ENCODE measurements around the gene CNPPD1. TPM values are rescaled to one million over a fixed set of nuclear protein-coding genes. Genes with fewer than 3 reads are reported as not detected.

The CNPPD1 gene
- total RNA-seq, result 24.1 TPM

DNA sequence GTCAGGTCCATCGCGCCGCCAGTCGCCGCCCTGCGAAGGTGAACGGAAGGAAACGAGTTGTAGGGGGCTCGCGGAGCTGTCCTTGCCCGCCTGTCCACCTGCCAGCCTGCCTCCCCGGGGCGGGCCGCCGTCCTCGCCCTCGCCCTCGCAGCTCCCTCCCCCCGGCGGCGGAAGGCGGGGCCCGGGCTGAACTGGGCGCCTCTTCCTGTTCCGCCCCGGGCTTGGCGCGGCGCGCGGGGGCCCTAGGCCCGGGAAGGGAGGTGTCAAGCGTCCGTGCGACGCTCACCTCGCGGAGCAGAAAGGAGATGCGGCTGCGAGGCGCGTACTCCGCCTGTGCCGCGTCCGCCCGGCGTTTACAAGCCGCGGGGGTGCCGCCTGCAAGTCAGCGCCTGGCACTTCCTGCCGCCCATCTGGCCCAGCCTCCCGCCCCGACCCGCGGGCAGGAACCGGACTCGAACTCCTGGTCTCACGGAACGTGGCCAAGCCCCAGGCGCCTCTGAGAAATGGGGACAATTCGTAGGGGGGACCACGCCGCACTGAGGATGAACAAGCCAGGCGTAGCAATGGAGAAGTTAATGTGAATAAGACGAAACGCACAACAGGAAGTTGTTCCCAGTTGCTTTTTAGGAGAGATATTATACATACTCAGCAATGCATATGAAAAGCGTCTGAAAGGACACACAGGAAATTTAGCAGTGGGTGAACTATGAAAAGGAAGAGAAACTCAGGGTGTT is at the start of gene CNPPD1:
Gene CNPPD1 (minus strand): TSS at position 108 of the 734 bp plus-strand sequence. CDS start 97 bp downstream, at position 11.
- peak; percentile 64 for DNase-seq

DNA sequence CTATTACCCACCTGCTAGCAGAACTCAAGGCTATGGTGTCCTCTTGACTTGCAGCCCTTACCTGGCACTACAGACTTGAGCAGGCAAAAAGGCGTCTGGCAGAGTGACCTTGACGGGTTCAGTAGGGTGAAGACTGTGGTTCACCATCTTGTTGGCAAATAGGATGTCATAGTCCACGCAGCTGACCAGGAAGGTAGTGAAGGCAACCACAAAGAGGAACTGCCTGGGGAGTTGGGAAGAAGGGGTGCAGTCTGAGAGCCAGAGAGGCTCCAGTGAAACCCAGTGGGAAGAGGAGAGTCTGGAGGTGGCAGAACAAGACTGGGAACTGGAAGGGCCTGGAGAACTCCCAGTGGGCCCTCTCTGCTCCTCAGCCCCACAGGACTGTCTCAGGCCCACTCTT is 48.6 kb upstream of the CNPPD1 start:
- DNase-seq, result no peak

DNA sequence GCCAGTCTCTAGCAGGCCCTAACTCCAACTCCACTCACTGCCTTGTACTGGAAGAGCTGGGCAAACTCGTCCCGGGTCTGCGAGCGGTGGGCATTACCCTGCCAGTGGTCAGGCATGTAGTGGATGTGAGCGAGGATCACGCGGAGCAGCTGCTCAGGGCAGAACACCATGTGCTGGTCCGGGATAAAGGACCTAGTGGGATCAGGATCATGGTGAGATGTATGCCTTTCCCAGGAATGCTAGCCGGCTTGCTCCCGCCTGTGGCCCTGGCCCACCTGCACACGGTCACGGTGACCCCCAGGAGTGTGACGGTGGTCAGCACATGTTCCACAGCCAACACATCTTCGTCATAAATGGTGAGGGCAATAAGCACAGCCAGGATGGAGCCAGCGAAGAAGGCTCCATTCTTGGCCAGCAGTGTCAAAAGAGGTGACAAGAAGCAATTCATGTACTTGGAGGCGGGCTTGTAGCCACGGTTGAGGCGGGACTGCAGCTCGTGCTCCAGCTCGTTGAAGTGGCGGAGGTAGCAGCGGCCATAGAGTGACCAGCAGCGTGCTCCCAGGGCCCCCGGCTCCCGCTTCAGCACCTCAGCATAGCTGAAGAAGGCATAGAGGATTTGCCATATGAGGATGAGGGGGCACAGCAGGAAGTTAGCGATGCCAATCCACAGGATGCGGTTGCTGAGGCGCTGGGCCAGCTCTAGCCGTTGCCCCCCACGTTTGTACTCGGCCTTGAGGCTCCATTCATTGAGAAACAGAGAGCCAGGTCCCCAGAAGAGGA is 47.3 kb upstream of the CNPPD1 start:
- no peak for DNase-seq

DNA sequence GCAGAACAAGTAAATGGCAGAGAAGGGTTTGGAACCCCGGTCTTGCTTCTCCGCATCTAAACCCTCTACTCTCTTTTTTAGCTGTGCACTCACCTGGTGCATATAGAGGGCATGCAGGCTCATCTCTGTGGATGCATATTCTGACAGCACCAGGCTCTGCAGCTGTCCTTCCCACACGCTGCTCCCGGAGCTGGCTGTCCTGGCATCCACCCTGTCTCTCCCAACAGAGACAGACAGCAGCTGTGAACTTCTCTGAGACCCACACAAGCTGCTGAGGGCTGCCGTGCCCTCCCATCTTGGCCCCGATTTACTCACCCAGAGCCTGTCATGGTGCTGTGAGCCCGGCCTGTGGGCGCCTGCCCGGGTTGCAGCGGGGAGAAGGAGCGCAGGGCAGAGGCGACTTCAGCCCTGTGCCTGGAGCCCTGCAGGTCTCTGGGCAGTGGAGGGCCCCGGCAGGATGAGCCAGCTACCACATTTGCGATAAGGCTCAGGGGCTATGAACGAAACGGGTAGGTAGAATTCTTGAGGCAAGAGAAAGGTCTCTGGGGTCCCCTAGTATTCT is 45.3 kb upstream of the CNPPD1 start:
- DNase-seq, result no peak

DNA sequence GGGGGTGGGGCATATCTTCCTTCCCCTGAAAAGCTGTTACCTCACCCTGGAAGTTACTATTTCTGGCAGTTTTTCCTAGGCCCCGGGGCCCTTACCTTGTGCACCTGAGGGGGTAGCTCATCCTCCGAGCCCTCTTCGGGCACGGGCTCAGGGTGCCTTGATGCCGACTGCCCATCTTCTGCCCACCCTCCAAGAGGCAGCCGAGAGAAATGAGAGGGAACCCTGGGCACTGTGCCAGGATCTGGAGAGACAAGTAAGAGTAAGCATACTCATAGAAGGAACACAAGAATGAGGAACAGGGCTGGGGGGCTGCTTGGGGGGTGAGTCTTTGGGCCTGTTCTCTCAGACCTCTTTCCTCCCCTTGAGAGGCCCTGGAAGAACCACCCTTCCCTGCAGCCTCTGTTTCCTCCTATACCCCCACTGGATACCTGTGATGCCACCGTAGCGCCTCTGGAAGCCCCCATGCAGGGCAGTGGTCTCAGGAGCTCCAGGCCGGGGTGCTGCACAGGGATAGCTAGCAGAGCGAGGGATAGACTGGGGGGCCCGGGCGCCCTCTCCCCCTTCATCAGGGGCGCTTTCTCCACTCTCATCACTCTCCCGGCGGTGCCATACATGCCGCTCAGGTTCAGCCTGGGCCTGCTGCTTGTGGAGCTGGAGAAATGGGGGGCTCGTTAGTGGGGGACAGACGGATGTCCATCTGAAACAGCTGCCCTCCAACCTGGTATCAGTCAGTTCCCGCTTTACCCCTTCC is 44.1 kb upstream of the CNPPD1 start:
- no peak for DNase-seq

DNA sequence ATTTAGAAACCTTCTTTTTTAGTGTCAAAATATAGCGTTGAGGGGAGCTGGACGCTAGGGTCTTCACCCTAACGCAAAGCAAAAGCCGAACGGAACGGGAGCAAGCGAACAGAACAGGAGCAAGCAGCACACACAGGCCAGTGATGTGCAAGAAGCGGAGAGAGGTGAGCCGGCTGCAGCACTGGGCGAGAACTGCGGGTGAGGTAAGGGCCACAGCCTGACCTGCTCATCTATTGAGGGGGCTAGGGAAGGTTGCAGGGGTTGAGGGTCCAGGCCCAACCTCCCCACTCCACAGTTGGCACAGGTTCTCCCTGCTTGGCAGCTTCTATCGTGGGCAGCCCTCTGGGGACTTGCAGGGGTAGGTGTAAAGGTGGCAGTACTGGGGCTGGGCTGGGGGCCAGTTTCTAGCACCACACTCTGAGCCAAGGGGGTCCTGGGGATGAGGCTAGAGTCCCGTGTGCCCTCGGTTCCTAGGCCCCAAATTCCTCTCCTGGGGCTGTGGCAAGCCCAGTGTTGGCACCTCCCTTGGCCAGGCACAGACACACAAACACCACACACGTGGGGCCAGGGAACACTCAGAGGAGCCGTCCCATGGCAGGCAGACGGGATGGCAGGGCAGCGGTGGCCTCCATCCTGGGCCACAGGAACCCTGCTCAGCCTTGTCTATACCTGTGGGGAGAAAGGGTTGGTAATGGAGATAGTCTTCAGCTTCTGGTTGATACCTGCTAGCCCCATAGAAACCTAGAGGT is 43.2 kb upstream of the CNPPD1 start:
- DNase-seq, result no peak

DNA sequence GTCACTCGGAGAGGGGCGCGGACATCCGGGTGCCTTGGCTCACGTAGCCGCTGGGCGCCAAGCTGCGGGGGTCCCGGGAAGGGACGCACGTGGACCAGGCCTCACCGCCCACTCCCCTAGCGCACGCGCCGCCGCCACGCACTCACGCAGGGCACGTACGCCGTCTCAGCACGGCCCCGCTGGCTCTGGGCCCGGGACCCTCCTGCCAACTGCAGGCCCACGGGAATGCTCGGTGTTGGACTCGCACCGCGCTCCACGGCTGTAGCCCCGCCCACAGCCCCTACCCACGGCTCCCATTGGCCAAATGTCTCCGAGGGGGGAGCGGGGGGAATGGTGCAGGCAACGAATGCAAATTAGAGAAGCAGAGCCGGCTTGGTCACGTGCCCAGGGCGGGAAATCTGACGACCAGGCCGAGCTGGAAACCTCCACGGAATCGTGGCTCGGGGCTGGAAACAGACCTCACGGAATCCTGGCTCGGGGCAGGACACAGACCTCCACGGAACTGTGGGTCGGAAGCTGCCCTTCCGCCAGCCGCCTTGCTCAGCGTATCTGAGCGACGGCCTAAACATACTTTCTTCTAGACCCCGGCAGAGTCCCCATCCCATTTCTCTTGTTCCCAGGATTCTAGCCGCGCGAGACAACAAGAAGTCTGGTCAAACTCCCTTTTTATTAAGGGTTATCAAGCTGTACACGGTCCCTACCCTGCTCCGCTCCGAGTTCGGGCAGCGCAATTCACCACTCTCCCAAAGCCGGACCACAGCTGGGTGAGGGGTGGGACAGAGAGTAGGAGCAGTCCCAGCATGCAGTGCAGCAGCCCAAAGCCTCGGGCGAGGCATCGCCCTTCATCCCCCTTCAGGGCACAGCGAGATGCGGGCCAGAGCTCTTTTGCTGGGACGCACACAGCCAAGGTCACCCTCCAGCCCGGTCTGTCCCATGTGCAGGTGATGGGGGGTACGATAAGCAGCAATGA is 42.3 kb upstream of the CNPPD1 start, which contains the start of gene ABCB6:
Gene ABCB6 (minus strand): TSS at position 227 of the 970 bp plus-strand sequence. CDS start 285 bp downstream, outside the sequence.
- peak; percentile 95 for DNase-seq

DNA sequence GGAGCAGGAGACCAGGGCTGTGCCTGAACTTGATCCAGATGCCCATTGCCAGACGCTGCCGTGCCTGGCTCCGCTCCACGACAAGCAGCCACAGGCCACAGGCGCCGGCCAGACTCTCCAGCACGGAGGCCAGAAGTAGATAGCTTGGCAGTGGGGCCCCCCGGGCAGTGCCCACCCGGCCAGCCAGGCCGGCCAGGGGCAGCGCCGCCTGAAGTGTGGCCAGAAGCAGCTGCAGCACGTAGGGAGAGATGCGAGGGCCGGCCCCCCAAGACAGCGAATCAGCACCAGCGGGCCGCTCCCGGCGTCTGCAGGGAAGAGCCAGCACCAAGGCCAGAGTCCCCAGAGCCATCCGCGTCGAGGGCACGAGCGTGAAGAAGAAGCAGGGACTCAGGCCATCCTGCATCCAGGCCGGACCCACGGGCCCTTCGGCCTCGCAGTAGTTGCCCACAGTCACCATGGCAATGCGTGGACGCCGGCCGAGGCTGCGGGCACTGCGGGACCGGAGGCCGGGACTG is 41.5 kb upstream of the CNPPD1 start:
- peak; percentile 61 for DNase-seq

DNA sequence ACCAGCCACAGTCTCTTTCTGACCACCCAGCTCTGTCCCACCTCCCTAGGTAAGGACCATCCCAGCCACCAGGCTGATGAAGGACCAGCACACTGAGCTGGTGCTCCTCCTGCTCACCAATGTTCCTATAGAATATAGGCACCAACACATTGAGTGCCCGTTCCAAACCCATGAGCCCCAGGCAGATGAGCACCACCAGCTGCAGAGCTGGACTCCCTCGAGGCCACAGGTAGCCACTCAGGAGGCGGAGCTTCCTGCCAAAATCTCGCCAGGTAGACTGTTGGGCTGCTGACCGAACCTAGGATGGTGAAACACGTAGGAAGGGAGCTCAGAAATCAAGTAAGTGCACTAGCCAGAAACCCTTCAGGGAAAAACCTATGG is 39.8 kb upstream of the CNPPD1 start:
- no peak for DNase-seq

DNA sequence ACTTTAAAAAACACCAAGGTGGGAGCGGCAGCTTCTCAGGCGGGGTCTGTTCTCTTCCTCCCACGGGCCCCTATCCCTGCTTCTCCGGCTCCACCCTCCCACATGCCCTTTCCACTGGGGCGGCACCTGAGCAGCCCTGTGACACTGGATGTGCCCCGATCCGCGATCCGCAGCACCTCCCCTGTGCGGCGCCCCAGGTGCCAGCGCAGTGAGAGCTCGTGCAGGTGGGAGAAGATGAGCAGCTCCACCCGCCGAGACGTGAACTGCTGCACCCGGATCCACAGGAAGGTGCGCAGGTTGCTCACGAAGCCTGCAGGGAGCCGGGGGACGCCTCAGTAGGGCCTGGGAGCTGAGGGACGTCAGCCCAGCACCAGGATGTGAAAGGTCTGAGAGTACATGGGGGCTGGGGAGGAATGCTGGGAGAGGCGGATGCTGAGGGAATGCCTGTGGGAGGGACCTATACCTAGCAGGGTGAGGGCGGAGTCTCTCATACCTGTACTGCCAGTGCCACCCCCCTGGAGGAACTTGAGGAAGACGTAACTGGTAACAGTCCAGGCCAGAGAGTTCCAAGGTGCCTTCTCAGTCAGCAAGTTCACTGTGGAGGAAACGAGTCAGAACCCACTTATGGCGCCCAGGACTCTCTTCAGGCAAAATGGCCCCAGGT is 39.3 kb upstream of the CNPPD1 start:
- DNase-seq, result no peak

DNA sequence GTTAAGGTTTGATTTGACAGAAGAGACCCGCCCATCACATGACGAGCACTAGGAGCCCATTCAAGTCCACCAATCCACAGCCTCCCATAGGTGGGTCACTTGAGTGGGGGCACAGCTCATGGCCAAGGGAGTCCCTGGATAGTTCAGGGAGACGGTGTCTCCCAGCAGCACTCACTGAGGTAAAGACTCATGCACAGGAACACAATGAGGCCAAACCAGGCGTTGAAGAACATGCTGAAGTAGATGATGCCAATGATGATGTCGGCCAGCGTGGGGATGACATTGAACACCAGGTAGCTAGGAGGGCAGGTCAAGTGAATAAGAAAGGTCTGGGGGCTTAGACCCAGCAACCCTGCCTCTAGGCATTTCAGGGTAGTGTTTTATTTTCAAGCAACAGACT is 38.1 kb upstream of the CNPPD1 start:
- no peak for DNase-seq

DNA sequence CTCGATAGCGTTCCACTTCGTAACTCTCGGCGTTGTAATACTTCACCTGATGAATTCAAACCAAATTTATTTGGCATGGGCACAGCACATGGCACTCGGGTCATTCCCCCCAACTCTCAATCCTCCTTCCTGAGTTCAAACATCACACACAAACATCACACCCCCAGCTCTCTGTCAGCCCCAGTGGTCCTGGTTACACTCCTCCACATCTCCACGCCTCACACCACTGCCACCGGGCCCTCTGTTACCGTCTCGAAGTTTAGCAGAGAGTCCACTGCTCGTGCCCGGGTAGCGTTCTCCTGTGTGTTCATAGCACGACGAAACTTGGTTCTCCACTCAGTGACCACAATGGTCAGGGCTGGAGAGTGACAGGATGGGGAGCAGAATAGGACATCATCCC is 37.4 kb upstream of the CNPPD1 start:
- no peak for DNase-seq

DNA sequence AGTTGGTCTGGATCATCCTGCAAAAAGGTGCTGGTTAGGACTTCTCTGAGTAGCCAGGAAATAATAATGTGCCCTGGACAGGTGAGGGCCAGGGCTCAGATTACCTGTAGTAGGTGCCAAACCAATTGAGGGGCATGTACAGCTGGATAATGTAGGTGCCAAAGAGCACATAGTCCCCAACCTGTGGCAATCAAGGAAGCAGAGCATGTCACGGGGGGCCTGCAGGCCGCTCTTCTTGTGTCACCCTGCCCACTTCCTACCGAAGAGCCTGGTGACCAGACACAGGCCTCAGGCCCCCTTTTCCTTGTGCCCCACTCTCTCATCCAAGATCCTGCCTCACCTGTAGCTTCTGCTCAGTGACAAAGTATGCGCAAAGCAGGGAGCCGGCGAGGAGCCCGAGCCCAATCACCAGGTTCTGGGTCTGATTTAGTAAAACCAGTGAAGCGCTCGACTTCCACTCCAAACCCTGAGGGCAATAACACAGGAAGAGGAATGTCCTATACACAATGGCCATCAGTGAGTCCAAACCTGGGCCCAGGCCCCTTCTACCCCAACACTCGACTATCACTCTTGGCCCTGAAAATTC is 36.9 kb upstream of the CNPPD1 start:
- DNase-seq, result no peak

DNA sequence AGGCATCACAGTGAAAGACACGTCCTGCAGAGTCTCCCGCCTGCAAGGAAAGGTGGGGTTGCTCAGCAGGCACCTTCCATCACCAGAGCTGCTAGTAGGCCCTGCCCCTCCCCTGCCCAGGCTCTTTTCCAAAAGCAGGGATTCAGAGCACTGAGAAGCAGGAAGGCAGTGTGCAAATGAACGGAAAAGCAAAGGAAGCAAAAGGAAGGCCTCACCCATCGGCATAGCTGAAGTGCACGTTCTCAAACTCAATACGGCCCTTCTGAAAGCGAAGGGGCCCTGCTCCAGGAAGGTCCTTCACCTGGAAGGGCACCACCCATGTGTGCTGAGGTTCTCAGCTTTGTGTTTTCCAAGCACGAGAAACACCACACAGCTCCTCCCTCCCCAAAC is 36.3 kb upstream of the CNPPD1 start:
- no peak for DNase-seq

DNA sequence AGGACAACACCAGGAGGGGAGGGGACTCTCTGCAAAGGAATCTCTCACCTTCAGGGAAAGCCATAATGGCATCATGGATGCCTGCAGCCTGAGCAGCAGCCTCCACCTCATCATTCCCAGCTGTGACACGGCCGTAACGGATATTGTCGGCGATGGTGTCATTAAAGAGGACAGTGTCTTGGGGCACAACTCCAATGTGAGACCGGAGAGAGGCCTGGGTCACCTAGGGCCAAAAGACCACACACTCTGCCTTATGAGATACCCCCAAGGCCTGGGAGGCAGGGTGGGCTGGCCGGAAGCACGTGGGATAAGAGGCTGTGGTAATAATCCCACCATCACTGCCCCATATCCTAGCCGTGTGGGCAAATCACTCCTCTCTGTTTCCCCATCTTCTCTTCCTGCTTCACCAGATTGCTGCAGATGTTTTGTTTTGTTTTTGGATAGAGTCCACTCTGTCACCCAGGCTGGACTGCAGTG is 34.2 kb upstream of the CNPPD1 start:
- no peak for DNase-seq

DNA sequence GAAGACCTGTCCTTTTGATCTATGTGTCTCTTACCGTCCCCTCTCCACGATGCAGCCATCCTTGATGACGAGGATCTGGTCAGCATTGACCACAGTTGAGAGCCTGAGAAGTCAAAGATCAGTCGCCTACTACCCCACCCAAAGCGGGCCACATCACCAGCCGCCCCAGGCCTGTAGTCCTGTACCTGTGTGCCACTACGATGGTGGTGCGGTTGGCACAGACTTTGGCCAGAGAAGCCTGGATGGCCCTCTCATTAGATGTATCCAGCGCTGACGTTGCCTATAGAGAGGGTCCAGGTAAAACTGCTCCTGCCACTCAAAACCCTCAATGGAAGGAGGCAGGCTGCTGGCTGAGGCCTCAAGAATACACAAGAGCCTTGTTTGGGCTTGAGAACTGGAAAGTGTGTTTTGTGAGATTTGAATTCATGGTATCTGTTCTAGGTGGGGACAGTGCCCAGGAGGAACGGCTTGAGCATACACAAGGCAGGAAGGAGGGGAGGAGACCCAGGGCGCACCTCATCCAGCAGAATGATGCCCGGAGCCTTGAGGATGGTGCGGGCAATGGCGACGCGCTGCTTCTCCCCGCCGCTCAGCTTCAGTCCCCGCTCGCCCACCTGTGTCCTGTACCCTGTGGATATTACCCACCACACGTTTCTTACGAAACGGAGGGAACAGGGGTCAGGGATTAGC is 33.6 kb upstream of the CNPPD1 start:
- no peak for DNase-seq

DNA sequence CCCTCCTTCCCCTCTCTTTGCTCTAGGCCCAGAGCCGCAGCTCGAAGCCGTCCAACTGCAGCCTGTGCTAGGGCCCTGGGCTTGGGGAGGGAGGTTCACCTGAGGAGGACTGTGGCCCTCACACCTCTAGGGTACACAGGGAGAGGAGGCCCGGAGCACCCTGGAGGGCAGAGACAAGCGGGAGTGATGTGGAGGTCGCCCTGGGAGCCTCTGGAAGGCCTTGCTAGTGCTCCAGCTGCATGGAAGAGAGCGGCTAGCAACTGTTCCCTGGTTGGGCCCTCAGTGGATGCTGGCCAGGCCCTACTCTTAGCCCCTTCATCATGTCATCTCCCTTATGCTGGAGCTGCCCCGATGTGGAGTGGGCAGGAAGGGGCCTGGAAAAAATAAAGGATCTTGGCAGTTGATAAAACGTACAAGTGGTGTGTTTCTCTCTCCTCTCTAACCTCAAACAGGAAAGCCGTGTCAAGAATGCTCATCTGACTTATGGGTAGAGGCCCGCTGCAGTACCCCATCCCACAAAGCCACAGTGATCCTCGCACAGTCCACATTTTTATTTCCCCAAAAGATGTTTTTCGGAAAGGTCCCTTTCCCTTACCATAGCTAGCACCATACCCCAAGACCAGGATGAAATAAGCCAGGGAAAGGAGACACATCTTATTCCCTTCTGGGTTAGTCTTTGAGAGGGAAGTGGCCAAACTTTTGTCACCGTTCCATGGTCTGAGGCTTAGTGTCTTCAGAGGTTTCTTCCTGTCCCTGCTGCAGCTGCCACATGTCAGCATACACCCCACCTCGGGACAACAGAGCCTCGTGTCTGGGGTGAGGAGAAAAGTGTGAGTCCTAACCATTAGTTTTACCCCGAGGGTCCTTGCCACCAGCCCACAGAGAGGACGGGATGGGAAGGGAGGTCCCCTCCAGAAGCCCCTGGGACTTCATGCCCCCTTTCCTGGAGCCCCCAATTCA is 32.8 kb upstream of the CNPPD1 start:
- DNase-seq, result no peak
